GM19023 (cell line): Measurements from ENCODE around the gene GSDMA.

Experiments used
- ATAC-seq: cut with Tn5 transposase; IDR thresholded peaks from one replicate; pipeline ENCODE4 v1.9.1; 2021; ENCODE audit warnings: mild to moderate bottlenecking, moderate library complexity; ENCODE audit not compliant: unreplicated experiment

GSDMA gene

DNA sequence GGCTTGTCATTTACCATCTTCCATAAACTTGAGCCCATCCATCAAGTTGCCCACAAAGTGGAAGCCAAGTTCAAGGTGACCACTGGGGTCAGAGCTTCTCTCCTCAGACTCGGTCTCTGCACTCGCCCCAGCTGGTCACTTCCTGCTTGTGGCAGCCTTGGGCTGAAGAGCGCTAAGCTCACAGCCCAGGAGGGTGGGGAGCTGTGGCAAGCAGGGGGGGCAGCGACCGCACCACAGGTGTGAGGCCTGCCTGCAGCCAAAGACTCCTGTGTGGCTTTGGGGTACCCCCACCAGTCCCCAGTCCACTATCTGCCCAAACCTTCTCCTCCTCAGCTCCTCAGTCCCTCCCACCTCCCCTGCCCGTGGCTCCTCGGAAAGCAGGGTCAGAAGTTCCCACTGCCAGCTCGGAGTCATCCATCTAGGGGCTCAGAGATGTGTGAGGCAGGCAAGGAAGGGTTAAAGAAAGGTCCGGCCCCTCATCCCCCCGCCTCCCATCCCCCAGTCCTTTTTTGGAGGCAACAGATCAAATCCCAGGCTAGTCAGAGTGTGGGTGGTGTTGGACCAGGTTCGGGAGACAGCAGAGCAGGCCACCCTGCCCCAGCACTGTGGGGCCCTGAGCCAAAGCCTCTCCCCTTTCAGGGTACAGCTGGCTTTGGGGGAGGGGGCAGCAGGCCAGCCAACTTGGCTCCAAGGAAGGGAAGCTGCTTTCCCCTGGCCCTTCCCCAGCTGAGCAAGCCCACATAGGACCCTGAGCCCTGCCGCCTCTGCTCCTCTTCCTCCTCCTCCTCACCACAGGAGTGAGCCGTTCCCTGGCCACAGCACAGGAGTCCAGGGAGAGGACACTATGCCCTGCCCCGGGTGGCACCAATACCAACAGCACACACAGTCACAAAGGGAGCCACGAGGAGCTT is 55.7 kb downstream of the GSDMA start:
- ATAC-seq: no peak

GRCh38 chr17:40019140-40019991 is 56.6 kb downstream of the GSDMA start:
- ATAC-seq: no peak

GRCh38 chr17:40020146-40020545 is 57.3 kb downstream of the GSDMA start:
- ATAC-seq: no peak

GRCh38 chr17:40021451-40021971 is 58.7 kb downstream of the GSDMA start:
- ATAC-seq: no peak

DNA sequence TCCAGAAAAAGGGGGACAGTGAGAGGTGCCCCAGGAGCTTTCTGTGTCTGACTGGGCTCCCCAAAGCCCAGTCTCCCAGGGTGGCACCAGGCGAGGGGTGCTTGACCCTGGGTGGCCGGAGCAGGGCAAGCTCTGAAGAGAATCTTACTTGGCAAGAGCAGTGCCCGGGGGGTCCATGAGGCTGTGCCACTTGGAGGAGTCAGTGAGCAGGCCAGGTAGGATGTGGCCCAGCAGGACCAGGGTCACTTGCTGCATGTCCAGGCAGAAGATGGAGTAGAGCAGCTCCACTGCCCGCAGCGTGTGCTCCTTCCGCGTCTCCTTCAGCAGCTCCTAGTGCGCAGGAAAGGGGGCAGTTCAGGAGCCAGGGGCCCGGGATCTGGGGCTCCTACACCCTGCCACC is 59.7 kb downstream of the GSDMA start:
- no peak for ATAC-seq

DNA sequence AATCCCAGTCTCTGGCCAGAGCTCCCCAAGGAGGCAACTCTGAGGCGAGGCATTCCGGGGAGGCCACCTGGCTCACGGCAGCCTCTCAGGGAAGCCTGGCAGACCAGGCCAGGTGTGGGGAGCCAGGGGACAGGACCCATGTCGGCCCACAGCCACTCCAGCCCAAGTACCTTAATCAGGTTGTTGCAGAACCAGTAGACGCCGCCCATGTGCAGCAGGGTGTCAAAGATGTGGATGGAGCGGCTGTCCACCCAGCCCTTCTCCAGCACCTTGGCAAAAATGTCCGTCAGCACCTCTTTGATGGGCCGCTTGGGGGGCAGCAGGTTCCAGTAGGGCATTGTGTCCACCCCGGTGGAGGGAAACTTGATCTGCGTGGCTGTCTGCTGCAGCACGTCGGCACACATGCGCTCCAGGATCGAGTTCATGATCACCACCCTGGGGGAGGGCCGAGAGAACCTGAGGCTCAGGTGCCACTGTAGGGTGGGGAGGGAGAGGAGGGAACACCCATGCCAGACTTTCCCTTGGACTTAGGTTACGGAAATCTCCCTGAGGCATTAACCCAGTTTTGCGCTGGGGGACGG is 60.2 kb downstream of the GSDMA start:
- no peak for ATAC-seq

DNA sequence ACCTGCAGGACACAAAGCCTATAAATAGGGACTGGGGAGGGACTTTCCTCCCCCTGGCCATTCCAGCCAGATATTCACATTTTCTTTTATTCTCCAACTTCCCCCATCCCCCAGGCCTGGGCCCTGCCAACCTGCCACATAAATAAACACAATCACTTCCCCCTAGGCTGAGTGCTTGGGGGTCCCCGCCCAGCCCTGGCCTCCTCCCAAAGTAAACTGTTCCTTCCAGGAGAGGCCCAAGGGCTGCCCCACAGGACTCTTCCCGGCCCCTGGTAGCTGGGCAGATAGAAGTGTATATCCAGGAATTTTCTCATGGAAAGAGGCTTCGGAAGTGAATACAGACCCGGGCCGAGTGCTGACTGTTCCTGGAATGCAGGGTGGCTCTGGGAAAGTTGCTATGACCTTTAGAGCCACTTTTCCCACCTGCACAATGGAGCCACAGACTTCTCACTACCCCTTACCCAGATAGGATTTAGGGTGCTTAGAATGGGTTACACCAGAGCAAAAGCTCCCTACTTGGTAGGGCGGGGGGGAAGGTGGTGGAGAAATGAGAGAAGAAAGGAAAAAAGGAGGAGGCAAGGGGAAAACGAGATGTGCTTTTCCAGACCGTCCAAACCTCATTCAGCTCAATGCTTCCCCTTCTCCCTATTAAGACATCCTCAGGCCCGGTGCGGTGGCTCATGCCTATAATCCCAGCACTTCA is 60.9 kb downstream of the GSDMA start:
- ATAC-seq: no peak

- ATAC-seq: no peak
Measured at GRCh38 chr17:40024901-40025300, 62.1 kb downstream of the GSDMA start.

GRCh38 chr17:40025559-40025958 is 62.8 kb downstream of the GSDMA start:
- ATAC-seq: no peak

DNA sequence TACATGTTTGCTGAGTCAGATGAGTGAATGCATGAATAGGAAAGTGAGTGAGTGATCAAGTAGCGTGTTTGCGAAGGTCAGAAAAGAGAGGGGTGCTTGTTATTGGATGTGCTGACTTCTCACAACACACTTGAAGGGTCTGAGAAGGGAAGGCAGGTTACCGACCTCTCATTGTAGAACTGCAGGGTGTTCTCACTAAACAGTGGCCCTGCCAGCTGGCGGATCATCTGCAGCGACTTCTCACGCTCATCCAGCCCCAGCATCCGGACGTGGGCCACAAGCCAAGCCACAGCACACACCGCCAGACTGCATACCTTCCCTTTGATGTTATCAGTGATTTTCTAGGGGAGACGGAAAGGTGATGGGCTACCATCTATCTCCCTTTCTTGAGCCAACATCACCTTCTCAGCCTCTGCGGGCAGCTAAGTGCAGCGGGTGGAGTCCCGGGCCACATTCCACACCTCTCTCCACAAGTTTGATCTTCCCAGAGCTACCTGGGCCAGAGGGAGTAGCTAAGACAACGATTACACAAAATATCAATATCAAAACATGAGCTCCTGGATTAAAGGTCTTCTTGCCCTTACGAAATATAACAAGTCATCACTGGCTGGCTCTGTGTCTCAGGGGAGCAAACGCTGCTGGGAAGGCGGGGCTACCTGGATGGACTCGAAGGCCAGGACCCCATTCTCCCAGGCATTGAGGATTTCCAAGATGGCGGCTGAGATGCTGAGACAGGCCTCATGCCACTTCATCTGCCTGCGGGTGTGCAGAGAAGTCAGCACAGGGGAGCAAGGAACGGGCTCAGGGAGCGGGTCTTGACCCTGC is 63.4 kb downstream of the GSDMA start:
- ATAC-seq: no peak

DNA sequence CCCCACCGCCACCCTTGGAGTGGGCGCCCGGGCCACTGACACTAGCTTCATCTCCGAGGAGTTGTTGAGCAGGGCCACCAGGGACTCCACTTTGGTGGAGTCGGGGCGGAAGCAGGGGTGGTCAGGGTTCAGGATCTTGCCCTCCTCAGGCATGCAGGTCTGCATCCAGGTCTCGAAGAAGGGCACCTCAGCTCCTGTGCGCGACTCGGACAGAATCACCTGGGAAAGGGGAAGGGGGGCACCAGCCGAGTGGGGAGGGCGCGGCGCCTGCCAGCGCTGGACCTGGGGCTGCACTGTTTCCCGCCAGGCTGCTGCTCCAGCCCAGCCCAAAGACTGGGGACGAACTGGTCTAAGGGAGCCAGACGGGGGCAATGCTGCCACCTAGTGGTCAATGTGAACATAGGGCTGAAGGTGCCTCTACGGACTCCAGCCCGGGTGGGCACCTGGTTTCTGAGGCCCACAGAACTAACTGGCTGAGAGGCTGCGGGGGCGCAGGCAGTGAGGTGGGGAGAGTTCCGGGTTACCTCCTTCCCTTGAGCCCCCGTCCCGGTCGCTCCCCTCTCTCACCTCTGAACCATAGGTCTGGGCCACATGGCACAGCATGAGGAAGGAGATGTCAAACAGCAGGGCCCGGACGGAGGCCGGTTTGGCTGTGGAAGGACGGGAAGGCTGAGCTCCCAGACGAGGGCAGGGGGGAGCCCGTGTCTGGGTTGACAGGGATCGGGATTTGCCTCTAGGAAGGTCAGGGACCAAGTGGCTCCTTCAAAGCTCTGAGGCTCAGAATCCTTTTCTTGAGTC is 64.2 kb downstream of the GSDMA start:
- ATAC-seq: no peak
